HepG2 (cell line): ENCODE results near the gene CCDC97. TPM values are rescaled to one million over a fixed set of nuclear protein-coding genes. Genes with fewer than 3 reads are reported as not detected.

Experiments
- ATF1 ChIP-seq: IDR thresholded peaks from 2 replicates; pipeline ENCODE4 v1.6.1; 2016; ENCODE audit warnings: mild to moderate bottlenecking, control low read depth
- CHD2 ChIP-seq: IDR thresholded peaks from 2 replicates; pipeline ENCODE4 v1.6.1; 2011; ENCODE audit warnings: low read depth, low read length, improper control_type of control experiment
- JUN ChIP-seq: sonication (generic); formaldehyde crosslinking; IDR thresholded peaks from 2 replicates; pipeline ENCODE4 v1.4.0; 2020; ENCODE audit warnings: mild to moderate bottlenecking, missing genetic modification reagents
- NR3C1 ChIP-seq: sonication (generic); formaldehyde crosslinking; IDR thresholded peaks from 2 replicates; pipeline ENCODE4 v1.4.0; 2020; ENCODE audit warnings: missing genetic modification reagents
- SP4 ChIP-seq: sonication (generic); formaldehyde crosslinking; IDR thresholded peaks from 2 replicates; pipeline ENCODE4 v1.8.1; 2023; ENCODE audit warnings: mild to moderate bottlenecking, missing genetic modification reagents
- TSC22D2 ChIP-seq: sonication (generic); formaldehyde crosslinking; IDR thresholded peaks from 2 replicates; pipeline ENCODE4 v1.5.1; 2020; ENCODE audit warnings: missing genetic modification reagents, mild to moderate bottlenecking, borderline replicate concordance
- ZFX ChIP-seq: sonication (generic); formaldehyde crosslinking; IDR thresholded peaks from 2 replicates; pipeline ENCODE4 v1.4.0; 2020; ENCODE audit warnings: mild to moderate bottlenecking, low read depth, missing genetic modification reagents, moderate library complexity
- ZNF496 ChIP-seq: sonication (generic); formaldehyde crosslinking; IDR thresholded peaks from 2 replicates; pipeline ENCODE4 v1.8.1; 2023; ENCODE audit warnings: mild to moderate bottlenecking, moderate library complexity, missing genetic modification reagents; ENCODE audit not compliant: insufficient replicate concordance
- ZNF557 ChIP-seq: sonication (generic); formaldehyde crosslinking; IDR thresholded peaks from 2 replicates; pipeline ENCODE4 v1.4.0; 2020; ENCODE audit warnings: missing genetic modification reagents
- ZNF562 ChIP-seq: sonication (generic); formaldehyde crosslinking; IDR thresholded peaks from 2 replicates; pipeline ENCODE4 v1.8.0; 2022; ENCODE audit warnings: missing genetic modification reagents, borderline replicate concordance
- ZNF713 ChIP-seq: sonication (generic); formaldehyde crosslinking; IDR thresholded peaks from 2 replicates; pipeline ENCODE4 v1.4.0; 2020; ENCODE audit warnings: mild to moderate bottlenecking, missing genetic modification reagents
- ZSCAN22 ChIP-seq: sonication (generic); formaldehyde crosslinking; IDR thresholded peaks from 2 replicates; pipeline ENCODE4 v1.4.0; 2020; ENCODE audit warnings: mild to moderate bottlenecking, missing genetic modification reagents
- polyA plus RNA-seq, 8 experiments: library from polyadenylated mRNA; depleted of rRNA in 3 of 8; stranded (reverse) in 7 of 8; unstranded in 1 of 8; fragments of >200 nt; fragmentation: Illumina TruSeq in 4 of 8; extraction: Trizol in 4 of 8; gene quantifications; 2 replicates each; pipeline versions ENCODE4 v1.2.1 to v1.2.3, GENCODE V29; 2011 to 2016; ENCODE audit warnings: low read depth in 4 of 8, missing spikeins in 1 of 8, mixed read lengths in 1 of 8; ENCODE audit not compliant: insufficient read depth in 1 of 8
- total RNA-seq, 5 experiments: library from RNA; depleted of rRNA; stranded (reverse); fragments of >200 nt; fragmentation: Illumina TruSeq; extraction: Trizol; gene quantifications; 2 replicates each; pipeline ENCODE4 v1.2.3, GENCODE V29; 2016; ENCODE audit warnings: low read depth in 1 of 5
- TF ChIP-seq, protein P1 (sequence below): sonication (generic); formaldehyde crosslinking; IDR thresholded peaks from 2 replicates; pipeline ENCODE4 v1.5.1; 2020; ENCODE audit warnings: mild to moderate bottlenecking, missing genetic modification reagents, borderline replicate concordance
- TF ChIP-seq, protein P2 (sequence below): sonication (generic); formaldehyde crosslinking; conservative IDR thresholded peaks from 2 replicates; pipeline ENCODE4 v1.8.0; 2022; ENCODE audit warnings: mild to moderate bottlenecking, moderate library complexity, missing genetic modification reagents
- TF ChIP-seq, protein P3 (sequence below): sonication (generic); formaldehyde crosslinking; IDR thresholded peaks from 2 replicates; pipeline ENCODE4 v1.9.0; 2021; ENCODE audit warnings: missing genetic modification reagents, borderline replicate concordance
- TF ChIP-seq, protein P4 (sequence below): sonication (generic); formaldehyde crosslinking; IDR thresholded peaks from 2 replicates; pipeline ENCODE4 v1.8.1; 2022; ENCODE audit warnings: low read depth, mild to moderate bottlenecking, missing genetic modification reagents

Gene CCDC97
- total and polyA plus RNA-seq, 2 of the 13 experiments (the other 11 are each of a cell fraction or from before 2014, with no cell fraction given): 6.2 to 7.3 TPM

DNA sequence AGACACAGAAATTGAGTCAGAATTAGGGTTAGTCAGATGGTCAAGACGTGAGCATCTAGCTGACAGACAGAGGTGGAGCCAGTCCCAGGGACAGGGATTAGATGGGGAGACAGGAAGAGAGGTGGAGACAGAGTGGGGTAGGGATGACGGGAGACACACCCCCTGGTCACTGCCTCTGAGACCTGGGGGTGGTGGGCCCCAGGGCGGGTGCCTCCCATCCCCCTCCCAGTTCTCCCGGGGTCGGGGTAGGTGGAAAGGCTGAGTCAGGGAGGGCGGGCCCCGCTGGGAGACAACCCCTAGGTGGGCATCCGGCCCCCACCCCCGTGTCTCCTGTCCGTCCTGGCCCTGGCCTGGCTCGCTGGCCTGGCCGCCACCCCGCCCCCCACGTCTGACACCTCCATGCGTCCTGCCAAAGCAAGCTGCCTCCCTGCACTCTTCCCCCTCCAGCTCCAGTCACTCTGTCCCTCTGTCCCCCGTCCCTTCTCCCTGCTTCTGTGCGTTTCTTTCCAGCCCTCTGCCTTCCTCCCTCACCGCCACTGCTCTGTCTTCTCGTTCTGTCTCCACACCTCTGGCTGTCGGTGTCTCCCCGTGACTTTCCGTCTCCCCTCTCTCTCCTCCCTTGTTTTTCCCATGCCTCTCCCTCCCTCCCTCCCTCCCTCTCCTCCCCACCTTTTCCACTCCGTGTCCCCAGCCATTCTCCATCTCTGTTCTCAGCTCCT, 15.1 kb downstream of the CCDC97 start (continued):
- TF ChIP-seq, protein P1, sequence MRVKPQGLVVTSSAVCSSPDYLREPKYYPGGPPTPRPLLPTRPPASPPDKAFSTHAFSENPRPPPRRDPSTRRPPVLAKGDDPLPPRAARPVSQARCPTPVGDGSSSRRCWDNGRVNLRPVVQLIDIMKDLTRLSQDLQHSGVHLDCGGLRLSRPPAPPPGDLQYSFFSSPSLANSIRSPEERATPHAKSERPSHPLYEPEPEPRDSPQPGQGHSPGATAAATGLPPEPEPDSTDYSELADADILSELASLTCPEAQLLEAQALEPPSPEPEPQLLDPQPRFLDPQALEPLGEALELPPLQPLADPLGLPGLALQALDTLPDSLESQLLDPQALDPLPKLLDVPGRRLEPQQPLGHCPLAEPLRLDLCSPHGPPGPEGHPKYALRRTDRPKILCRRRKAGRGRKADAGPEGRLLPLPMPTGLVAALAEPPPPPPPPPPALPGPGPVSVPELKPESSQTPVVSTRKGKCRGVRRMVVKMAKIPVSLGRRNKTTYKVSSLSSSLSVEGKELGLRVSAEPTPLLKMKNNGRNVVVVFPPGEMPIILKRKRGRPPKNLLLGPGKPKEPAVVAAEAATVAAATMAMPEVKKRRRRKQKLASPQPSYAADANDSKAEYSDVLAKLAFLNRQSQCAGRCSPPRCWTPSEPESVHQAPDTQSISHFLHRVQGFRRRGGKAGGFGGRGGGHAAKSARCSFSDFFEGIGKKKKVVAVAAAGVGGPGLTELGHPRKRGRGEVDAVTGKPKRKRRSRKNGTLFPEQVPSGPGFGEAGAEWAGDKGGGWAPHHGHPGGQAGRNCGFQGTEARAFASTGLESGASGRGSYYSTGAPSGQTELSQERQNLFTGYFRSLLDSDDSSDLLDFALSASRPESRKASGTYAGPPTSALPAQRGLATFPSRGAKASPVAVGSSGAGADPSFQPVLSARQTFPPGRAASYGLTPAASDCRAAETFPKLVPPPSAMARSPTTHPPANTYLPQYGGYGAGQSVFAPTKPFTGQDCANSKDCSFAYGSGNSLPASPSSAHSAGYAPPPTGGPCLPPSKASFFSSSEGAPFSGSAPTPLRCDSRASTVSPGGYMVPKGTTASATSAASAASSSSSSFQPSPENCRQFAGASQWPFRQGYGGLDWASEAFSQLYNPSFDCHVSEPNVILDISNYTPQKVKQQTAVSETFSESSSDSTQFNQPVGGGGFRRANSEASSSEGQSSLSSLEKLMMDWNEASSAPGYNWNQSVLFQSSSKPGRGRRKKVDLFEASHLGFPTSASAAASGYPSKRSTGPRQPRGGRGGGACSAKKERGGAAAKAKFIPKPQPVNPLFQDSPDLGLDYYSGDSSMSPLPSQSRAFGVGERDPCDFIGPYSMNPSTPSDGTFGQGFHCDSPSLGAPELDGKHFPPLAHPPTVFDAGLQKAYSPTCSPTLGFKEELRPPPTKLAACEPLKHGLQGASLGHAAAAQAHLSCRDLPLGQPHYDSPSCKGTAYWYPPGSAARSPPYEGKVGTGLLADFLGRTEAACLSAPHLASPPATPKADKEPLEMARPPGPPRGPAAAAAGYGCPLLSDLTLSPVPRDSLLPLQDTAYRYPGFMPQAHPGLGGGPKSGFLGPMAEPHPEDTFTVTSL (CRISPR knock-in tag): no peak
- TF ChIP-seq SP4 (CRISPR knock-in tag) (peak; percentile 32; the same call in 1 of the 2 replicates), ZNF557 (CRISPR knock-in tag) (no peak), ATF1 (CRISPR knock-in tag) (no peak), NR3C1 (CRISPR knock-in tag) (no peak), CHD2 (peak; percentile 18; the same call in 1 of the 2 replicates), TSC22D2 (no peak), ZFX (CRISPR knock-in tag) (peak; percentile 10), ZNF713 (CRISPR knock-in tag) (no peak), JUN (CRISPR knock-in tag) (no peak), ZNF562 (no peak), ZSCAN22 (CRISPR knock-in tag) (no peak), ZNF496 (CRISPR knock-in tag) (no peak)
- TF ChIP-seq, protein P2, sequence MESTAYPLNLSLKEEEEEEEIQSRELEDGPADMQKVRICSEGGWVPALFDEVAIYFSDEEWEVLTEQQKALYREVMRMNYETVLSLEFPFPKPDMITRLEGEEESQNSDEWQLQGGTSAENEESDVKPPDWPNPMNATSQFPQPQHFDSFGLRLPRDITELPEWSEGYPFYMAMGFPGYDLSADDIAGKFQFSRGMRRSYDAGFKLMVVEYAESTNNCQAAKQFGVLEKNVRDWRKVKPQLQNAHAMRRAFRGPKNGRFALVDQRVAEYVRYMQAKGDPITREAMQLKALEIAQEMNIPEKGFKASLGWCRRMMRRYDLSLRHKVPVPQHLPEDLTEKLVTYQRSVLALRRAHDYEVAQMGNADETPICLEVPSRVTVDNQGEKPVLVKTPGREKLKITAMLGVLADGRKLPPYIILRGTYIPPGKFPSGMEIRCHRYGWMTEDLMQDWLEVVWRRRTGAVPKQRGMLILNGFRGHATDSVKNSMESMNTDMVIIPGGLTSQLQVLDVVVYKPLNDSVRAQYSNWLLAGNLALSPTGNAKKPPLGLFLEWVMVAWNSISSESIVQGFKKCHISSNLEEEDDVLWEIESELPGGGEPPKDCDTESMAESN: 0 out of 2 replicates have a peak, but pooled peaks have one; percentile 37
- TF ChIP-seq, protein P3, sequence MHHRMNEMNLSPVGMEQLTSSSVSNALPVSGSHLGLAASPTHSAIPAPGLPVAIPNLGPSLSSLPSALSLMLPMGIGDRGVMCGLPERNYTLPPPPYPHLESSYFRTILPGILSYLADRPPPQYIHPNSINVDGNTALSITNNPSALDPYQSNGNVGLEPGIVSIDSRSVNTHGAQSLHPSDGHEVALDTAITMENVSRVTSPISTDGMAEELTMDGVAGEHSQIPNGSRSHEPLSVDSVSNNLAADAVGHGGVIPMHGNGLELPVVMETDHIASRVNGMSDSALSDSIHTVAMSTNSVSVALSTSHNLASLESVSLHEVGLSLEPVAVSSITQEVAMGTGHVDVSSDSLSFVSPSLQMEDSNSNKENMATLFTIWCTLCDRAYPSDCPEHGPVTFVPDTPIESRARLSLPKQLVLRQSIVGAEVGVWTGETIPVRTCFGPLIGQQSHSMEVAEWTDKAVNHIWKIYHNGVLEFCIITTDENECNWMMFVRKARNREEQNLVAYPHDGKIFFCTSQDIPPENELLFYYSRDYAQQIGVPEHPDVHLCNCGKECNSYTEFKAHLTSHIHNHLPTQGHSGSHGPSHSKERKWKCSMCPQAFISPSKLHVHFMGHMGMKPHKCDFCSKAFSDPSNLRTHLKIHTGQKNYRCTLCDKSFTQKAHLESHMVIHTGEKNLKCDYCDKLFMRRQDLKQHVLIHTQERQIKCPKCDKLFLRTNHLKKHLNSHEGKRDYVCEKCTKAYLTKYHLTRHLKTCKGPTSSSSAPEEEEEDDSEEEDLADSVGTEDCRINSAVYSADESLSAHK (CRISPR knock-in tag): no peak
- TF ChIP-seq, protein P4, sequence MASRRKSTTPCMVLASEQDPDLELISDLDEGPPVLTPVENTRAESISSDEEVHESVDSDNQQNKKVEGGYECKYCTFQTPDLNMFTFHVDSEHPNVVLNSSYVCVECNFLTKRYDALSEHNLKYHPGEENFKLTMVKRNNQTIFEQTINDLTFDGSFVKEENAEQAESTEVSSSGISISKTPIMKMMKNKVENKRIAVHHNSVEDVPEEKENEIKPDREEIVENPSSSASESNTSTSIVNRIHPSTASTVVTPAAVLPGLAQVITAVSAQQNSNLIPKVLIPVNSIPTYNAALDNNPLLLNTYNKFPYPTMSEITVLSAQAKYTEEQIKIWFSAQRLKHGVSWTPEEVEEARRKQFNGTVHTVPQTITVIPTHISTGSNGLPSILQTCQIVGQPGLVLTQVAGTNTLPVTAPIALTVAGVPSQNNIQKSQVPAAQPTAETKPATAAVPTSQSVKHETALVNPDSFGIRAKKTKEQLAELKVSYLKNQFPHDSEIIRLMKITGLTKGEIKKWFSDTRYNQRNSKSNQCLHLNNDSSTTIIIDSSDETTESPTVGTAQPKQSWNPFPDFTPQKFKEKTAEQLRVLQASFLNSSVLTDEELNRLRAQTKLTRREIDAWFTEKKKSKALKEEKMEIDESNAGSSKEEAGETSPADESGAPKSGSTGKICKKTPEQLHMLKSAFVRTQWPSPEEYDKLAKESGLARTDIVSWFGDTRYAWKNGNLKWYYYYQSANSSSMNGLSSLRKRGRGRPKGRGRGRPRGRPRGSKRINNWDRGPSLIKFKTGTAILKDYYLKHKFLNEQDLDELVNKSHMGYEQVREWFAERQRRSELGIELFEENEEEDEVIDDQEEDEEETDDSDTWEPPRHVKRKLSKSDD (CRISPR knock-in tag): no peak
